ENCODE measurements around the gene INSM1.

The INSM1 gene

GRCh38 chr20:20362774-20363433 lies 5.0 kb upstream of the INSM1 start:
- no peak for DNase-seq (ENCODE audit: low read depth)

GRCh38 chr20:20363434-20363798 lies 4.5 kb upstream of the INSM1 start:
- no peak for DNase-seq (ENCODE audit: low read depth)

GRCh38 chr20:20363799-20364592 lies 3.9 kb upstream of the INSM1 start:
- no peak for DNase-seq (ENCODE audit: low read depth)

- no peak for DNase-seq (ENCODE audit: low read depth)
These were observed 3.1 kb upstream of the INSM1 start for GRCh38 chr20:20364593-20365479.

GRCh38 chr20:20365480-20366161 lies 2.3 kb upstream of the INSM1 start:
- DNase-seq (ENCODE audit: low read depth): no peak

- no peak for DNase-seq (ENCODE audit: low read depth)
These were observed 1.4 kb upstream of the INSM1 start for GRCh38 chr20:20366551-20366875.

GRCh38 chr20:20366876-20367574 lies 879 bp upstream of the INSM1 start:
- DNase-seq (ENCODE audit: low read depth): no peak

GRCh38 chr20:20368418-20369249 lies 730 bp downstream of the INSM1 start:
- DNase-seq (ENCODE audit: low read depth): no peak

GRCh38 chr20:20369250-20370093 lies 1.6 kb downstream of the INSM1 start:
- DNase-seq (ENCODE audit: low read depth): no peak

- DNase-seq (ENCODE audit: low read depth): no peak
These were observed 2.2 kb downstream of the INSM1 start for GRCh38 chr20:20370094-20370575.

GRCh38 chr20:20371083-20371482 lies 3.2 kb downstream of the INSM1 start:
- no peak for DNase-seq (ENCODE audit: low read depth)

- DNase-seq (ENCODE audit: low read depth): no peak
These were observed 3.8 kb downstream of the INSM1 start for GRCh38 chr20:20371681-20372080.

- DNase-seq (ENCODE audit: low read depth): no peak
These were observed 5.2 kb downstream of the INSM1 start for GRCh38 chr20:20373091-20373571.

GRCh38 chr20:20375862-20376261 lies 8.0 kb downstream of the INSM1 start:
- DNase-seq (ENCODE audit: low read depth): no peak

- DNase-seq (ENCODE audit: low read depth): no peak
These were observed 18.3 kb downstream of the INSM1 start for GRCh38 chr20:20386192-20386591.

- DNase-seq (ENCODE audit: low read depth): no peak
These were observed 22.5 kb downstream of the INSM1 start for GRCh38 chr20:20390393-20390792.

- no peak for DNase-seq (ENCODE audit: low read depth)
These were observed 23.2 kb downstream of the INSM1 start for GRCh38 chr20:20391115-20391514.

- DNase-seq (ENCODE audit: low read depth): no peak
These were observed 23.9 kb downstream of the INSM1 start for GRCh38 chr20:20391766-20392165.
